GM12865 (cell line): ENCODE measurements around the gene HIPK2.
A peak's percentile ranks its signal among the peaks of the same experiment; 100 is the strongest.
"Not testable (repeated sequence)": the region's sequence is repeated elsewhere in the genome, so short reads cannot be mapped to it uniquely, and the experiment has no call there.

Source experiments
- DNase-seq: peaks from one replicate; pipeline ENCODE4 v3.0.0; 2010; ENCODE audit warnings: low read depth
- H3K4me3 ChIP-seq: 2 replicates; pipeline ENCODE4 v1.5.1; 2011; ENCODE audit warnings: mild to moderate bottlenecking, low read depth, low read length, control low read depth
- TF ChIP-seq, protein P1 (sequence below): IDR thresholded peaks from 2 replicates; pipeline ENCODE4 v1.5.1; 2011; ENCODE audit warnings: low read length, control low read depth, low read depth, inconsistent platforms; ENCODE audit not compliant: insufficient read depth; ENCODE audit errors: missing control alignments

The HIPK2 gene

DNA sequence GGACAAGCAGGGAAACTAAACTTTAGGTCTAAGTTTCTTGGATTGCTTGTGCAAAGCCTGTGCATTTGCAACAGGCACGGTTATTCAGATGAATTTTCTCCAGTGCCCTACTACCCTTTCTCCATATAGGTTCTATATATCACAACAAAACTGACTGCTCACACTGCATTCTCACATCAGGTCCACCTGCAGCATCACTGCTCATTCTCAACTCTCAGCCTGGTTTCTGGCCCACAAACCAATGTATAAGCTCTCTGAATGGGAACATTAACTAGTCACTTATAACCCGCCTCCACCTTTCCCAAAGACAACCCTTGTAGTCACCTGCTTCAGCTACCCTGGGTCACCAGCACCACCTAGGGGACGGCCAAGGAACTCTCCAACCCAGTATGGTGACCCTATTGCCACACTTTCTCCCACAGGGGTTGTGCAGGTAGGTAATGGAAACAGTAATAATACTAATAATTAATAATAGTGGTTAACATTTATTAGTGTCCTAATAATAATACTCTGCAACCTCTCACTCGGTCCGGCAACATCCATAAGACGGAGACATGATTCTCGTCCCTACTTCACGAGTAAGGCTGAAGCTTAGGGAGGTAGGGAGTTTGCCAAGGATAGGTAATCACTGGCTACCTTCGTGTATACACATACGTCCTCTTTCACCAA, 157.0 kb downstream of the HIPK2 start:
- TF ChIP-seq, protein P1, sequence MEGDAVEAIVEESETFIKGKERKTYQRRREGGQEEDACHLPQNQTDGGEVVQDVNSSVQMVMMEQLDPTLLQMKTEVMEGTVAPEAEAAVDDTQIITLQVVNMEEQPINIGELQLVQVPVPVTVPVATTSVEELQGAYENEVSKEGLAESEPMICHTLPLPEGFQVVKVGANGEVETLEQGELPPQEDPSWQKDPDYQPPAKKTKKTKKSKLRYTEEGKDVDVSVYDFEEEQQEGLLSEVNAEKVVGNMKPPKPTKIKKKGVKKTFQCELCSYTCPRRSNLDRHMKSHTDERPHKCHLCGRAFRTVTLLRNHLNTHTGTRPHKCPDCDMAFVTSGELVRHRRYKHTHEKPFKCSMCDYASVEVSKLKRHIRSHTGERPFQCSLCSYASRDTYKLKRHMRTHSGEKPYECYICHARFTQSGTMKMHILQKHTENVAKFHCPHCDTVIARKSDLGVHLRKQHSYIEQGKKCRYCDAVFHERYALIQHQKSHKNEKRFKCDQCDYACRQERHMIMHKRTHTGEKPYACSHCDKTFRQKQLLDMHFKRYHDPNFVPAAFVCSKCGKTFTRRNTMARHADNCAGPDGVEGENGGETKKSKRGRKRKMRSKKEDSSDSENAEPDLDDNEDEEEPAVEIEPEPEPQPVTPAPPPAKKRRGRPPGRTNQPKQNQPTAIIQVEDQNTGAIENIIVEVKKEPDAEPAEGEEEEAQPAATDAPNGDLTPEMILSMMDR, result peak; percentile 77
- no peak overlapping the region for H3K4me3 ChIP-seq
- DNase-seq, result peak; percentile 56

DNA sequence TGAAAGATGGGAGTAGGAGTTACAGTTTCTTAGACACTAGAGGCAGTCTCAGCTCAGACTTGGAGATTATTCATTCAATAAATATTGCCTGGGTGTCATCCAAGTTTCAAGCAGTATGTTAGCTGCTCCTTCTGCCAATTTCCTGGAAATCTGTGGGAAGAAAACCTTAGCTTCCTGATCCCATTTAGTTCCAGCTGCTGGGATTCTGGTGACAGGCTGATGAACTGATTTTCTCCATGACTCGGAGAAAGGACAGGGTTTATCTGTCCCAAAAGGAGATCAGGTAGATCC, 158.5 kb downstream of the HIPK2 start:
- TF ChIP-seq, protein P1, result no peak
- H3K4me3 ChIP-seq, result no peak overlapping the region
- DNase-seq, result no peak

DNA sequence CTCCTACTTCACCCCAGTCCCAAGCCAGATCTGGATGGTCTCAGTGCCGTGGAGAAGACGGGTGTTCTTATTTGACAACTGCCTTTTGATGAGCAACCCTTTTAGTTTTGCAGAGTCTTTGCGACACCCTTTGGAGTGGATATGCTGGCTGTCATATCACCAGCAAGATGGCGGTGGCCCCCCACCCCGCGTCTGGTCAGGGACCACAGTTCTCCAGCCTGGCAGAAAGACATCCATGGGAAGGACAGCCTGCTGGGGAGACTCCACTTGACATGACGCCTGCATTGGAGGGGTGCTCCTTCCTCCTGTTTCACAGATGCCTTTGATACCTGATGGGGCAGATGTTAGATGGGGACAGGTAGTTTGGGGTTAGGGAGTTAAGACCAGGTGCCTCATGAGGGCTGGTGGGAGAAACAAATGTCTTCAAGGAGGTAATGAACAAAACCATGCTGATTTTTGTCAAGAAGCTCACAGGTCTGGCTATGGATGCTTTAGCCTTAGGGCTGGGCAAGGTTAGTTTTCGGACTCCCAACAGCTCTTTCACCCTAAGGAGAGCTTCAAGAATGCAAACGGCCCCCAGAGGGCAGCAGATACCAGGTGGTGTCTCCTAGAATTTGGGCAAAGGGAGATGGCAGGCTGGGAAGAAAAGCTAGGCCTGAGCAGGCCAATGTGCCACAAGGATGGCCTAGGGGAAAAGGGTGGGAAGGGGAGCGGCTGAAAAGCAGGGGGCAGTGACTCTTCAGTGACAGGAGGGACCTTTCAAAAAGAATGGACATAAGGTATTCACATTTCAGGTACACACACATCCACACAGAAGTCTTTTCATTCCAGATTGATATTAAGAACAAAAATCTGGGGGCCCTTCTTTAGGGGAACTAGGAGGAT, 159.1 kb downstream of the HIPK2 start:
- TF ChIP-seq, protein P1, result peak; percentile 35
- peak; percentile 31 for DNase-seq
- H3K4me3 ChIP-seq, result no peak overlapping the region

DNA sequence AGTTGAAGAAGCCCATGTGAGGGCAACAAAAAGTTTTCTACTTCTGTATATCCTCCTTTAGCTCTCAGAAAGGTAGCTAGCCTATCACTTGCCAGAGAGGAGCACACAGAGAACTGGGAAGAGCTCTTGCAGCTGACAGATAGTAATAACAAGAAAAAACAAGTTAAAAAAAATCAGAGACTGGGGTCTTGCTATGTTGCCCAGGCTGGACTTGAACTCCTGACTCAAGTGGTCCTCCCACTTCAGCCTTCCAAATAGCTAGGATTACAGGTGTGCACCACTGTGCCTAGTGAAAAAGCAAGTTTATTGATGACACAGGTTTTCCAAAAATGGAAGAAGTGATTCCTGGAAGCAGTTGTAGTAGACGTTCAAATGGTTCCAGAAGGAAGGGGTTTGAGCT, 160.7 kb downstream of the HIPK2 start:
- TF ChIP-seq, protein P1, result no peak
- no peak overlapping the region for H3K4me3 ChIP-seq
- DNase-seq, result no peak

DNA sequence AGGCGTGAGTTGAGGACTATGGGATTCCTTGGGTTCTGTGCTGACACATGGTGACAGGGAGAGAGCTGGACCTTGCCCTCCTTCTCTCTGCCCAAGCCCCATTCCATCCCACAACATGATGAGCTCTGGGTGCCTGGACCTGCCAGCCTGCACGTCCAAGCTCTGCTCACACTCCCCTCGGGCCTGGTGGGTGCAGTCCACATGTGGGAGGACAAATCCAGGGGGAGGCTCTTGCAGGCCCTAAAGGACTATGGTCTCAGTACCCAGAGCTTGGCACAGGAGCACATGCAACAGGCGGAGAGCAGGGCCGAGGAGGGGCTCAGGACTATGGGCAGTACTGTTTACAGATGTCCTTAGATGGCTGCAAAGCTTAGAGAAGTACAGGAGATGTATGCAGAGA, 162.9 kb downstream of the HIPK2 start:
- DNase-seq, result no peak
- TF ChIP-seq, protein P1, result no peak
- H3K4me3 ChIP-seq, result no peak overlapping the region

DNA sequence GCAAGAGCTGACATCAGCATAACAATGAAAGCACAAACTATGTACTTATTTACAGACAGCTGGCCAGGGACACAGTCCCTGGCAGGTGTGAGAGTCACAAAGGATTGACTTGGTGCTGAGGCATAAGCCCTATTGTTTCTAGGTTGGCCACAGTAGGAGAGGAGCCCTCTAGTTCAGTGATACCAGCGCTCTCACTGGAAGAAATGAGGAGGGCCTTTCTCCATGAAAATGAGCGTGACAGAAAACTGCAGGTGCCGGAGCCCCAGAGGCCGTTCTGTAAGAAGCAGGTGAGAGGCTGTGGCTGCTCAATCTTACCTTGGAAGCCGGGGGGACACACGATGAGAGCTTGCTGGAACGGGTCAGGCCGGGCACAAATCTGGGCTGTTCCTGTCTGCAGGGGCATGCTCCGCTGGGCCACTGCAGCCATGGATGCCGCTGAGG, 163.8 kb downstream of the HIPK2 start:
- no peak for DNase-seq
- no peak overlapping the region for H3K4me3 ChIP-seq
- TF ChIP-seq, protein P1, result no peak

DNA sequence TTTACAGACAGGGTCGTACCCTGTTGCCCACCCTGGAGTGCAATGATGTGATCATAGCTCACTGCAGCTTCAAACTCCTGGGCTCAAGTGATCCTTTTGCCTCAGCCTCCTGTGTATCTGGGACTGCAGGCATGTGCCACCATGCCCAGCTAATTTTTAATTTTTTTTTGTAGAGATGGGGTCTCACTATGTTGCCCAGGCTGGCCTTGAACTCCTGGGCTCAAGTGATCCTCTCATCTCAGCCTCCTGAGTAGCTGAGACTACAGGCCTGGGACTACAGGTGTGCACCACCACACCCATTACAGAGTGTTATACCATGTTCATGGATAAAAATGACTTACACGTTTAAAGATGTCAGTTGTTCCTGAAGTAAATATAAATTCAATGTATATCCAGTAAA, 166.2 kb downstream of the HIPK2 start:
- H3K4me3 ChIP-seq, DNase-seq: not testable (repeated sequence)
